NCI-H345 treated with DMSO at 0.1 percent for 48 hours (cell line): Measurements from ENCODE around the gene CCDC126.
"Not testable (repeated sequence)": the region's sequence is repeated elsewhere in the genome, so short reads cannot be mapped to it uniquely, and the experiment has no call there.

ENCODE experiments used
- DNase-seq: peaks from one replicate; lab custom pipeline; 2025; ENCODE audit not compliant: unreplicated experiment; lab: John Stamatoyannopoulos, UW

Gene CCDC126, protein sequence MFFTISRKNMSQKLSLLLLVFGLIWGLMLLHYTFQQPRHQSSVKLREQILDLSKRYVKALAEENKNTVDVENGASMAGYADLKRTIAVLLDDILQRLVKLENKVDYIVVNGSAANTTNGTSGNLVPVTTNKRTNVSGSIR

DNA sequence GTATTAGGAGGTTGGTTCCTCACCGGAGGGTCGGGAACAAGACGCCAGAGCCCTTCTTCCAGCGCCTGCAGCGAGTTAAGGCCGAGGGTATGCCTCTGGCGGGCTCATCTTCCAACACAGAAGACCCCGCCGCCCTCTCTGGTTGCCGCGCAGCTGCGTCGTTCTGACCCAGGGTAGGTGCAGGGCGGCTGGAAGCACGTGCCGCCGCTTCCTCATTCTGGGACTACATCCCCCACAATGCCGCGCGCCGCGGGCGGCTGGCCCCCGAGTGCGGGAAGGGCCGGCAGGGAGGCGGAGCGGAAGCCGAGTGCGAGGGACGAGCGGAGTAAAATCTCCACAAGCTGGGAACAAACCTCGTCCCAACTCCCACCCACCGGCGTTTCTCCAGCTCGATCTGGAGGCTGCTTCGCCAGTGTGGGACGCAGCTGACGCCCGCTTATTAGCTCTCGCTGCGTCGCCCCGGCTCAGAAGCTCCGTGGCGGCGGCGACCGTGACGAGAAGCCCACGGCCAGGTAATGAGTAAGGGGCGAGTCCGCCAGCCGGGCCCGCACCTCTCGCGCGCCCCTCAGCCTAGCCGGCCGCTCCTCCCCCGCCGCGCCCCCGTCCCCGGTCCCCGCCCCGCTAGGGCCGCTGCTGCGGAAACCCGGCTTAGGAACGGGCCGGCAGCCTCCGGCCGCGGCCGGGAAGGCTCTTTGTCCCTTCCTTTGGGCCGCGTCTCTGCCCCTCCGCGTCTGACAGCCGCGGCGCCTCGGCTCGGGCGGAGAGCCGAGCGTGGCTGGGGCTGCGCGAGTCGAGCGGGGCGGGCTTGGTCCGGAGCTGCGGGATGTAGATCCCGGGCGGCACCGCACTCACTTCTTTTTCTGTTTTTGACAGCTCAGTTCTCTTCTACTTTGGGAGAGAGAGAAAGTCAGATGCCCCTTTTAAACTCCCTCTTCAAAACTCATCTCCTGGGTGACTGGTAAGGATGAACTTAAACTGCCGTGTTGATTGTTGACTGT lies at the start of gene CCDC126:
TSS of gene CCDC126 (plus strand) at position 289 of the 998 bp plus-strand sequence. CDS start 13,934 bp downstream, outside the sequence.
- DNase-seq = peak; percentile 80

DNA sequence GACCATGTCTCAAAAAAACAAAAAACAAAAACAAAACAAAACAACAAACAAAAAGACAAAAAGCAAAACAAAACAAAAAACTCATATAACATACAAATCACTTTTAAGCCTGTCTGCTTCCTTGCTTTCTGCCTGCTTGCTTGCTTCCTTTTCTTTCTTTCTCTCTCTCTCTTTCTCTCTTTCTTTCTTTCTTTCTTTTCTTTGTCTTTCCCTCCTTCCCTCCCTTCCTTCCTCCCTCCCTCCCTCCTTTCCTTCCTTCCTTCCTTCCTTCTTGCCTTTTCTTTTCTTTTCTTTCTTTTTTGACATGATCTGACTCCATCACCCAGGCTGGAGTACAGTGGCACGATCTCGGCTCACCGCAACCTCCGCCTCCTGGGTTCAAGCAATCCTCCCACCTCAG lies 49.5 kb upstream of the CCDC126 start:
- DNase-seq = no peak

DNA sequence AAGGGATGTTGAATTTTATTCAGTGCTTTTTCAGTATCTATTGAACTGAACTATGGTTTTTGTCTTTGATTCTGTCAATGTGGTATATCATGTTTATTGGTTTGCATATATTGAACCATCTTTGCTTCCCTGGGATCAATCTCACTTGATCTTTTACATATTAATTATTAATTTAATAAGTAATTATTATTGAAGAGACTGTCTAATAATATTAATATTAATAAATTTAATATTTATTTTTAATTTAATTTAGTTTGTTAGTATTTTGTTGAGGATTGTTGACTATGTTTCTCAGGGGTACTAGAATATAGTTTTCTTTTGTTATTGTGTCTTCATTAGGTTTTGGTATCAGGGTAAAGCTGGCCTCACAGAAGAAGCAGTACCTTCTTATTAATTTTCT lies 38.9 kb upstream of the CCDC126 start:
- DNase-seq = no peak

- DNase-seq = peak; percentile 47
Measured at GRCh38 chr7:23570592-23571200, 26.5 kb upstream of the CCDC126 start.

DNA sequence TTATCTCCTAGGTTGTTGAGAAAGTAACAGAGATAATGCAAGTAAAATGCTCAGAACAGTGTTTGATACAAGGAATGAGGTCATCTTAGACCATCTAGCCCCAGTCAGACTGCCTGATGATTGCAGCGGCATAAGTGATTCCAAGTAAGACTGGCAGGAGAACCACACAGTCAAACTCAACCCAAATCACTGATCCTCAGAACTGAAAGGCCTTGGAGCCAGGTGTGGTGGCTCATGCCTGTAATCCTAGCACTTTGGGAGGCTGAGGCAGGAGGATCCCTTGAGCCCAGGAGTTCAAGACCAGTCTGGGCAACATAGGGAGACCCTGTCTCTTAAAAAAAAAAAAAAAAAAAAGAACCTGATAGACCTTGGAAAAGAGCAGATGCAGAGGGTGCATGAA lies 15.2 kb upstream of the CCDC126 start:
- not testable (repeated sequence) for DNase-seq

DNA sequence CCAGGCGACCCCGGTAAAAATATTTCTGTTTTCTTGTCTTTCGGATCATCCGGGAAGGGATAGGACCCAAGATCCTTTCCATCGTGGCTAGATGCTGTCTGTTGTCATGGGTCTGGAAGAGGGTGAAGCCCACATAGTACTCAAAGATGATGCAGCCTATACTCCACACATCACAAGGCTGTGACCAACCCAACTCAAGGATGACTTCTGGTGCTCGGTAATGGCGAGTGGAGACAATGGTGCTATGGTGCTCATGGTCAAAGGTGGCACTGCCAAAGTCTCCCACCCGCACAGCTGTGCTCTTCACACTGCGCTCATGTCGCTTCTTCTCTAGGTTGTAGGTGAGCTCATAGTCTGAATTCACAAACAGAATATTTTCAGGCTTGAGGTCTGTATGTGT lies 11.9 kb upstream of the CCDC126 start:
- not testable (repeated sequence) for DNase-seq

GRCh38 chr7:23586159-23586558 lies 11.0 kb upstream of the CCDC126 start:
- DNase-seq = no peak

- no peak for DNase-seq
Measured at GRCh38 chr7:23590529-23590928, 6.7 kb upstream of the CCDC126 start.

- DNase-seq = no peak
Measured at GRCh38 chr7:23593706-23594105, 3.5 kb upstream of the CCDC126 start.

GRCh38 chr7:23594879-23595604 lies 2.1 kb upstream of the CCDC126 start:
- DNase-seq = no peak

GRCh38 chr7:23598296-23598695 lies 1.1 kb downstream of the CCDC126 start:
- DNase-seq = no peak

- no peak for DNase-seq
Measured at GRCh38 chr7:23600236-23600635, 3.1 kb downstream of the CCDC126 start.

- DNase-seq = no peak
Measured at GRCh38 chr7:23603632-23604295, 6.6 kb downstream of the CCDC126 start.

DNA sequence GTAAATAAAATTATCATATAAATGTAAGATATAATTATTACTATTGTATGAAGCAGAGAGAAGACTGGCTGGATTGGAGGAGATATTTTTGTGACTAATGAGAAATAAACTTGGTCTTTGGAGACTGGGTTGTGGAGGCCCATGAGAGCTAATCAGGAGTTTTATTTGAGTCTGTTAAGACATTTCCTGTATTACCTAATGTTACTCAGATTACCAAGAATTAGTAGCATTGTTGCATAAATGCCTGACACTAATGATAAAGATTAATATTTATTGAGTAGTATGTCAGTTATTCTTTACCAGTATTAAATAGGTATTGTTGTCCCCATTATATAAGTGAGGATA lies 7.1 kb downstream of the CCDC126 start:
- no peak for DNase-seq

GRCh38 chr7:23607130-23607529 lies 9.9 kb downstream of the CCDC126 start:
- no peak for DNase-seq

GRCh38 chr7:23607866-23608265 lies 10.7 kb downstream of the CCDC126 start:
- DNase-seq = no peak

DNA sequence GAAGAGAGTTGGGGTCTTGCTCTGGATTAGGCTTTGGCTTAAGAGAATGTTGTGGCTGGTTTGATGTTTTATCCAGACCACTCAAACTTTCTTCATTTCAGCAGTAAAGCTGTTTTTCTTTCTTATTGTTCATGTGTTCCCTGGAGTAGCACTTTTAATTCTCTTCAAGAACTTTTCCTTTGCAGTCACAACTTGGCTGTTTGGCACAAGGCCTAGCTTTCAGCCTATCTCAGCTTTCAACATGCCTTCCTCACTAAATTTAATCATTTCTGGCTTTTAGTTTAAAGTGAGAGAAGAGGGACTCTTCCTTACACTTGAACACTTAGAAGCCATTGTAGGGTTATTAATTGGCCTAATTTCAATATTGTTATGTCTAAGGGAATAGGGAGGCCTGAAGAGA lies 18.1 kb downstream of the CCDC126 start:
- DNase-seq = no peak

DNA sequence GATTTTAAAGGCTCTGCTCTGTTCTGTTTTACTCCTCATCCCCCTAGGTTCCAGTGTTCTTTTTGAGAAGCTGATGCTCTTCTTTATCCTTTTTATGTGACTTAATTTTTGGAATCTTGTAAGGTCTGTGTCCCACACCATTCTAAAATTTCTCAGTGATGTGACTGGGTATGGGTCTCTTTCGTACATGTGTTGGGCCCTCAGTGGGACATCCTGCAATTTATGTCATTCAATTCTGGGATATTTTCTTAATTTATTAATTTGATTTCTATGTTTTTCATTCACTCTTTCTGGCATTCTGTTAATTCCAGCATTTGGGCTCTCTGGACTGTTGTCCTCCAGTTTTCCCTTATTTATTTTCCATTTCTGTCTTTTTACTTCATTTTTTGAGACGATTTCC lies 19.4 kb downstream of the CCDC126 start:
- DNase-seq = no peak

DNA sequence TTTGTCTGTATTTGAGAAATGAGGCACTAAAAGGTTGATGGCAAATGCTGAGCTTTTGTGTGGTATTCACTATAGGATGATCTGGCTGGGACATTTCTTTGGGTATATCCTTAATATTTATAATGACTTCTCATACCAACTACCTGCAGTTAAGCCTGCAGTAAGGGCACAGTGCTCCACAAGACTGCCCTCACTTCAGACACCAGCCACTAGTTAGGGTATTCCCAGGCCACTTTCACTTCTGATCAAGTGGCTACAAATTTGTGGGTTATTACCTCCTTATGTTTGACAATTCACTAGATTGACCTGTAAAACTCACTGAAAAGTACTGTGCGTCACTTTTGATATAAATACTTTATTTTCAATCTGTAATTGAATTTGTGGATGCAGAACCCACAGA lies 20.3 kb downstream of the CCDC126 start:
- DNase-seq = no peak

DNA sequence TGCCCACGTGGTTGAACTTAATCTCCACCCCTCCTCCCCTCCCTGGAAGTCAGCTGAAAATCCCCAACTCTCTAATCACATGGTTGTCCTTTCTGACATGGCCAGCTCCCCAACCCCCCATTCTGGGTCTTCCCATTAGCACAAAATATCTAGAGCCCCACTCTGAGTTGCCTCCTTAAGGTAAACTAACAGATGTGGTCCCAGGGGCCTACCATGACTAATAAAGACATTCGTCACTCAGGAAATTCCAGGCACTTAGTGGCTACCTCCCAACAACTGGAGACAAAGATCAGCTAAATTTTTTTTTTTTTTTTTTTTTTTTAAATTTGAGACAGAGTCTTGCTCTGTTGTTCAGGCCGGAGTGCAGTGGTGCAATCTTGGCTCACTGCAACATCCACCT lies 21.1 kb downstream of the CCDC126 start:
- no peak for DNase-seq

- DNase-seq = no peak
Measured at GRCh38 chr7:23619141-23619540, 22.0 kb downstream of the CCDC126 start.
